BLaER1 (cell line): ENCODE measurements around the gene MAGI2.

ENCODE experiments used
- H3K27ac ChIP-seq: shearing (Covaris generic); formaldehyde crosslinking; 2 replicates; pipeline ENCODE4 v1.8.1; 2022
- H3K27me3 ChIP-seq: shearing (Covaris generic); formaldehyde crosslinking; 2 replicates; pipeline ENCODE4 v1.8.1; 2022
- H3K36me3 ChIP-seq: shearing (Covaris generic); formaldehyde crosslinking; 2 replicates; pipeline ENCODE4 v1.8.1; 2022
- H3K4me1 ChIP-seq: shearing (Covaris generic); formaldehyde crosslinking; 2 replicates; pipeline ENCODE4 v1.8.1; 2022
- H3K4me2 ChIP-seq: shearing (Covaris generic); formaldehyde crosslinking; 2 replicates; pipeline ENCODE4 v1.8.1; 2022
- H3K4me3 ChIP-seq: shearing (Covaris generic); formaldehyde crosslinking; 2 replicates; pipeline ENCODE4 v1.8.1; 2022
- H3K9ac ChIP-seq: shearing (Covaris generic); formaldehyde crosslinking; 2 replicates; pipeline ENCODE4 v1.8.1; 2022
- H3K9me3 ChIP-seq: shearing (Covaris generic); formaldehyde crosslinking; 2 replicates; pipeline ENCODE4 v1.8.1; 2022
- H4K20me1 ChIP-seq: shearing (Covaris generic); formaldehyde crosslinking; 2 replicates; pipeline ENCODE4 v1.8.1; 2022
- Cebpa-rat ChIP-seq: shearing (Covaris generic); IDR thresholded peaks from 2 replicates; pipeline ENCODE4 v1.8.1; 2022

Gene MAGI2

DNA sequence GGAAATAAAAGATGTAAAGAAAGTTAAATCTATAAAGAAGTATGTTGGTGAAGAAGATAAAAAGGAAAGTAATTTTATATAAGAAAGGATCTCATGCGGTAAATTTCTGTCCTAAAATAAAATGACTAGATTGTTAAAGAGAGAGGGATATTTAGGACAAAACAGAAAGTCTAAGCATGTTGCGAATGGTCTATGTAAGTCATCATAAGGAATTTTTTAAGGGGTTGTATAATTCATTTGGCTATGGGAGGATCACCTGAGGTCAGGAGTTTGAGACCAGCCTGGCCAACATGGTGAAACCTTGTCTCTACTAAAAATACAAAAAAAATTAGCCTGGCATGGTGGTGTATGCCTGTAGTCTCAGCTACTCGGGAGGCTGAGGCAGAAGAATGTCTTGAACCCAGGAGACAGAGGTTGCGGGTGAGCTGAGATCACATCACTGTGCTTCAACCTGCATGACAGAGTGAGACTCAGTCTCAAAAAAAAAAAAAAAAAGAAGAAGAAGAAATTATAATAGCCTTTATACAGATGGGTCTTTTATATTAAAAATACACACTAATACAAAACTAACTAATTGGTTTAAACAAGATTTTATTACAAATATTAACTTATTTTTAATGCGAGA lies 294.3 kb downstream of the MAGI2 start:
- Histone ChIP-seq H4K20me1 (no peaks in the 10 kb centered on the region), H3K4me3 (no peak overlapping the region), H3K9me3 (peaks cover 24% of the 10 kb centered on the region), H3K4me1 (no peaks in the 10 kb centered on the region), H3K4me2 (no peak overlapping the region), H3K27ac (no peak overlapping the region), H3K9ac (no peak overlapping the region), H3K36me3 (no peaks in the 10 kb centered on the region), H3K27me3 (no peaks in the 10 kb centered on the region)
- no peak for TF ChIP-seq Cebpa-rat

DNA sequence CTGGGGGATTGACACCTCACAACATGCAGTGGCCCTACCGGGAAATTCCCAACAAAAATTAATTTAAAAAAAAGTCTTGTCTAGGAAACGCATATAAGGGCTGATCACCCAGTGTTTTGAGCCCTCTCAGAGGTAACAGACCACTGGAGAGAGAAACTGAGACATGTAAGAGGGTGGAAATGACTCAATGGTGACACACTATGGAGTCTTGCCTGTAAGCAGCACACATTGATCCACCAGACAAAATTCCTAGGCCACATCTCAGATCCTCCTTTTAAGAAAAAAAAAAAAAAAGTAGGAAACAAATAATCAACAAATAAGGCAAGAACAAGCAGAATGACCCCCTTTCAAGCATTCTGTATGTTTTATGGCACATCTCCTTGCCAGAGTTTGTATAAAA lies 296.2 kb downstream of the MAGI2 start:
- H3K27me3 ChIP-seq, result no peaks in the 10 kb centered on the region
- H3K9me3 ChIP-seq, result peaks cover 24% of the 10 kb centered on the region
- no peaks in the 10 kb centered on the region for H3K4me1 ChIP-seq
- H3K27ac ChIP-seq, result no peak overlapping the region
- no peak for TF ChIP-seq Cebpa-rat
- H3K36me3 ChIP-seq, result no peaks in the 10 kb centered on the region
- no peaks in the 10 kb centered on the region for H4K20me1 ChIP-seq
- H3K4me2 ChIP-seq, result no peak overlapping the region
- no peak overlapping the region for H3K4me3 ChIP-seq
- no peak overlapping the region for H3K9ac ChIP-seq

DNA sequence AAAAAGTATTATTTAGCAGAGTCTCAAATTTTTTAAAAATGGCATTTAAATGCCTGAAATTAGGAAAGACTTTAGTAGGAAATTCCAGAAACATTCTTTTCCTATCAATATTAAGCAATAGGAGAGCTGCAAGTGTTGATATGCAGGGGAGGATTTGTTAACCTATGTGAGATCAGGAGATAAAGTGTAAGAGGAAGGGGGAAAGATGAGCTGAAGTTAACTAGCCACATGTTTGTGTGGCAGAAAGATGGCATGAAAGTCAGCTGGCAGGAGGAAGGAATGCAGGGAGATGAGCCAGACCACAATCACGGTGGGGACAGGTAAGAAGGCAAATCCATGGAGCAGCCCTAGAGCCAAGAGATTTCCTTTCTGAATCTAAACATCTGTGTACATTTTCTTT lies 303.6 kb downstream of the MAGI2 start:
- Histone ChIP-seq H3K4me2 (no peak overlapping the region), H4K20me1 (no peaks in the 10 kb centered on the region), H3K9me3 (no peaks in the 10 kb centered on the region), H3K9ac (no peak overlapping the region), H3K27ac (no peak overlapping the region), H3K4me3 (no peak overlapping the region), H3K27me3 (no peaks in the 10 kb centered on the region), H3K4me1 (peaks cover 5% of the 10 kb centered on the region; the same call in 1 of the 2 replicates), H3K36me3 (no peaks in the 10 kb centered on the region)
- TF ChIP-seq Cebpa-rat, result no peak

DNA sequence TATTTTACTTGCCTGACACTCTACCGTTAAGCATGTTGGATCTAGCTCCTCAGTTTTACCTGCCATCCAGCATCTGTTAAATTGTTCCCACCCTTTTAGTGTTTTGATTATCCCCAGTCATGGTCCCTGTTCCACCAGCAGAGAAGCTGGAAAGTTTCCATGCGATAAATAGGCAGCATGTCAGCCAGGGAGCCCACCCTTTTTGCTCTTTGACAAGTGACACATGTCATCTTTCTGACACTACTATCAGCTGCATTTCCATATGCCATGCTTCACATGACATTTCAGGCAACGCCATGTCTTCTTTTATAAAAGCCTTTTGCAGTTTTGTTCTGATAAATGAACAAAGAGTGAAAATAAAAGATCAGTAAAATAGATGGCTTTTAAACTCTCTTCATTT lies 310.8 kb downstream of the MAGI2 start:
- no peaks in the 10 kb centered on the region for H4K20me1 ChIP-seq

DNA sequence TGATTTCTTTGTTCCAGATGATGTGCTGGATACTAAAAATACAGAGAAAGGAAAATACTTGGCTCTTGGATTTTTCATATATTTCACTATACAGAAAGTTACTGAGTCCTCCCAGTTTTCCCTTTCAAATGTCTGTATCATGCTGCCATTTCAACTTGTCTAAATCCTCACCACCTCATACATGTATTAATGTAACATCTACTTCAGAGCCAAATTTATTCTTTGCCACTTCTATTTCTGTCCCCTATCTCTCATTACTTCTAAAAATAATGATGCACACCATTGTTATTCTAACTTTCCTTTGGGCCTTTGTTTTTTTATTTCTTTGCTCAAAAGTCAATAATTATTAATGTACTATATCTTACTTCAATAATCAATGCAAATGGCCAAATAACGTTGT lies 312.2 kb downstream of the MAGI2 start:
- H3K9ac ChIP-seq, result no peak overlapping the region
- TF ChIP-seq Cebpa-rat, result no peak
- H3K4me2 ChIP-seq, result no peak overlapping the region
- H3K27me3 ChIP-seq, result no peaks in the 10 kb centered on the region
- no peaks in the 10 kb centered on the region for H3K9me3 ChIP-seq
- no peaks in the 10 kb centered on the region for H3K36me3 ChIP-seq
- peaks cover 5% of the 10 kb centered on the region; the same call in 1 of the 2 replicates for H3K4me1 ChIP-seq
- no peak overlapping the region for H3K27ac ChIP-seq
- H3K4me3 ChIP-seq, result no peak overlapping the region
- no peaks in the 10 kb centered on the region for H4K20me1 ChIP-seq

More for the DNA sequence above, 310.8 kb downstream of the MAGI2 start:
- H3K36me3 ChIP-seq, result no peaks in the 10 kb centered on the region
- H3K27ac ChIP-seq, result no peak overlapping the region
- no peaks in the 10 kb centered on the region for H3K9me3 ChIP-seq
- H3K4me1 ChIP-seq, result peaks cover 5% of the 10 kb centered on the region; the same call in 1 of the 2 replicates
- H3K27me3 ChIP-seq, result no peaks in the 10 kb centered on the region
- H3K4me3 ChIP-seq, result no peak overlapping the region
- TF ChIP-seq Cebpa-rat, result no peak
- no peak overlapping the region for H3K9ac ChIP-seq
- no peak overlapping the region for H3K4me2 ChIP-seq

DNA sequence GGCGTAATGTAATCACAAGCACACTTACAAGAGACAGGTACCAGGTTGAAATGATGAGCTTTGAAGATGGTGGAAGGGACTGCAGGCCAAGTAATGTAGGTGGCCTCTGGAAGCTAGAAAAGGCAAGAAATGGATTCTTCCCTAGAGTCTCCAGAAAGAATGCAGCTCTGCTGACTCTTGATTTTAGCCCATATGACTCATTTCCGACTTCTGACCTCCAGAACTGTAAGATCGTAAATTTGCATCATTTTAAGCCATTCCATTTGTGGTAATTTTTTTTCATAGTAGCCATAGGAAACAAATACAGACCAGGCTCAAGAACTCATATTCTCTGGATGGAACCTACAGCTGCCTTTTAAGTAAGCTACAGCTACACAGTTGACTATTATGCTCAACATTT lies 315.5 kb downstream of the MAGI2 start:
- no peak for TF ChIP-seq Cebpa-rat
- H3K4me2 ChIP-seq, result no peak overlapping the region
- H3K27ac ChIP-seq, result no peak overlapping the region
- H3K4me3 ChIP-seq, result no peak overlapping the region
- no peaks in the 10 kb centered on the region for H3K27me3 ChIP-seq
- no peaks in the 10 kb centered on the region for H3K9me3 ChIP-seq
- no peaks in the 10 kb centered on the region for H4K20me1 ChIP-seq
- no peak overlapping the region for H3K9ac ChIP-seq
- no peaks in the 10 kb centered on the region for H3K4me1 ChIP-seq
- H3K36me3 ChIP-seq, result no peaks in the 10 kb centered on the region

DNA sequence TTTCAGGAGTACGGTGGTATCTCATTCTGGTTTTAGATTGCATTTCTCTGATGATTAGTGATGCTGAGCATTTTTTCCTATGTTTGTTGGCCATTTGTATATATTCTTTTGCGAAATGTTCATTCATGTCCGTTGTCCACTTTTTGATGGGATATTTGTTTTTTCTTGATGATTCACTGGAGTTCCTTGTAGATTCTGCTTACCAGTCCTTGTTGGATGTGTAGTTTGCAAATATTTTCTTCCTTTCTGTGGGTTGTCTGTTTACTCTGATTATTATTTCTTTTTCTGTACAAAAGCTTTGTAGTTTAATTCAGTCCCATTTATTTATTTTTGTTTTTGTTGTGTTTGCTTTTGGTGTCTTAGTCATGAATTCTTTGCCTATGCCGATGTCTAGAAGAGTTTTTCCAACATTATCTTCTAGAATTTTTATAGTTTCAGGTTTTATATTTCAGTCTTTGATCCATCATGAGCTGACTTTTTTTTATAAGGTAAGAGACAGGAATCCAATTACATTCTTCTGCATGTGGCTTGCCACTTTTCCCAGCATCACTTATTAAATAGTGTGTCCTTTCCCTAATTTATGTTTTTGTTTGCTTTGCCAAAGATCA lies 320.5 kb downstream of the MAGI2 start:
- Histone ChIP-seq H4K20me1 (no peaks in the 10 kb centered on the region), H3K4me2 (no peak overlapping the region)
- no peak for TF ChIP-seq Cebpa-rat

DNA sequence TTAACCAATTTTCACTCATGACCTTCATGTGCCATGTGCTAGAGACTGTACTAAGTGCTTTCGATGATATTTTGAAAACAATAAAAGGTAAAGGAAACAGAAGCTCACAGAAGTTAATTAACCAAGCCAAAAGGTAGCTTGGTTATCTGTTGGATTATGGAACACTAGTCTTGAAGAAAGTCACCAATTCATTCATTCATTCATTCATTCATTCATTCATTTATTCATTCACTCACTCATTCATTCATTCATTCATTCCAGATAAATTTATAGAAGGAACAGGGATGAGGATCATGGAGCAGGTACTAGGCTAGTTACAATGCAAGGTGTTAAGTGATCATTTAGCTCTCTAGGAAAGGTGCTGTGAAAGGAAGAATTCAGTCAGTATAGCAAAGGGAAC lies 322.8 kb downstream of the MAGI2 start:
- Histone ChIP-seq H3K4me2 (no peak overlapping the region), H3K9me3 (no peaks in the 10 kb centered on the region), H3K27me3 (no peaks in the 10 kb centered on the region), H3K36me3 (no peaks in the 10 kb centered on the region), H3K4me1 (no peaks in the 10 kb centered on the region), H3K4me3 (no peak overlapping the region), H3K27ac (no peak overlapping the region), H3K9ac (no peak overlapping the region), H4K20me1 (no peaks in the 10 kb centered on the region)
- no peak for TF ChIP-seq Cebpa-rat

More for the DNA sequence above, 320.5 kb downstream of the MAGI2 start:
- H3K9me3 ChIP-seq, result no peaks in the 10 kb centered on the region
- no peaks in the 10 kb centered on the region for H3K36me3 ChIP-seq
- no peak overlapping the region for H3K9ac ChIP-seq
- H3K4me3 ChIP-seq, result no peak overlapping the region
- H3K27me3 ChIP-seq, result no peaks in the 10 kb centered on the region
- no peak overlapping the region for H3K27ac ChIP-seq
- H3K4me1 ChIP-seq, result no peaks in the 10 kb centered on the region

DNA sequence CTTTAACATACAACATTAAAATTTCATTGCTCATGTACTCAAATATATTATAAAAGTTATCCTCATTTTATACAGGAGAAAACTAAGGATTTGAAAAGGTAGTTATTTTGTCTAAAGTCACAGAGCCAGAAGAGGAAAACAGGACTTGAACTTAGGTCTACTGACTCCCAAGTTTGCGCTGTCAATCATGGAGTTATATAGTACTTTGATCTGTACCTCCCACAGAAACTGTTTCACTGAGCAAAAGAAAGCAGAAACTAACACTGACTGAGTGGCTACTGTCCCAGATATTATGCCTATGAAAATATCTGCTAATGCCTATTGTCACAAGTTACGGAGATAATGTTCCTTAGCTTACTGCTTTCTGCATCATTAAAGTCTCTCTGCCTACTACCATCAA lies 329.1 kb downstream of the MAGI2 start:
- no peak for TF ChIP-seq Cebpa-rat
- no peak overlapping the region for H3K4me3 ChIP-seq

DNA sequence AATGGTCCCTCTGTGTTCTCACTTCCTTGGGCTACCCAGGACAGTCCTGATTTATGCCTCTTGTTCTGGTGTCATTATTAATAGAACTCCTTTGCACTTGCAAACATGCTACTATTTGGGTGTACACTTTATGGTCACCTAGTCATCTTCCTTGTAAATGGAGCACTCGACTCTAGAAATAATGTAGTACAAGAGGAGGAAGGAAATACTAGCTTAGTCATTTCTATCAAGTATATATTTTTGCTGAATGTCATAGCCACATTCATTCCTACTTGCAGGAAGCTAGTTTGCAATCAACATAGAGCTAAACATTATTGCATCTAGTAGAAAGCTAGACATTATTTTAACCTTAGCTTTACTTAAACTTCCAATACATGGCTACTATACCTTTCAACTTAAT lies 335.3 kb downstream of the MAGI2 start:
- TF ChIP-seq Cebpa-rat, result no peak
- Histone ChIP-seq H3K9ac (no peak overlapping the region), H3K36me3 (no peaks in the 10 kb centered on the region), H3K4me2 (no peak overlapping the region), H3K27me3 (no peaks in the 10 kb centered on the region), H3K4me1 (no peaks in the 10 kb centered on the region), H3K9me3 (no peaks in the 10 kb centered on the region), H4K20me1 (no peaks in the 10 kb centered on the region), H3K4me3 (no peak overlapping the region), H3K27ac (no peak overlapping the region)

More for the DNA sequence above, 329.1 kb downstream of the MAGI2 start:
- Histone ChIP-seq H4K20me1 (no peaks in the 10 kb centered on the region), H3K4me1 (no peaks in the 10 kb centered on the region), H3K27ac (no peak overlapping the region), H3K4me2 (no peak overlapping the region), H3K27me3 (no peaks in the 10 kb centered on the region), H3K36me3 (no peaks in the 10 kb centered on the region), H3K9me3 (no peaks in the 10 kb centered on the region), H3K9ac (no peak overlapping the region)
